Ishikawa (cell line): ENCODE results near the gene ALDH3A1.

Experiments
- CEBPB ChIP-seq: IDR thresholded peaks from 2 replicates; pipeline ENCODE4 v1.6.1; 2012
- CREB1 ChIP-seq: IDR thresholded peaks from 2 replicates; pipeline ENCODE4 v1.6.1; 2012; ENCODE audit warnings: low read depth
- EGR1 ChIP-seq: IDR thresholded peaks from 2 replicates; pipeline ENCODE4 v1.6.1; 2012
- EP300 ChIP-seq: IDR thresholded peaks from 2 replicates; pipeline ENCODE4 v1.6.1; 2012; ENCODE audit warnings: borderline replicate concordance
- FOXM1 ChIP-seq: IDR thresholded peaks from 2 replicates; pipeline ENCODE4 v1.6.1; 2012; ENCODE audit warnings: low read depth, borderline replicate concordance
- MAX ChIP-seq: IDR thresholded peaks from 2 replicates; pipeline ENCODE4 v1.6.1; 2012
- NFIC ChIP-seq: IDR thresholded peaks from 2 replicates; pipeline ENCODE4 v1.6.1; 2012
- RAD21 ChIP-seq: IDR thresholded peaks from 2 replicates; pipeline ENCODE4 v1.6.1; 2012; ENCODE audit warnings: low read depth
- REST ChIP-seq: IDR thresholded peaks from 2 replicates; pipeline ENCODE4 v1.6.1; 2012; ENCODE audit warnings: low read depth, mild to moderate bottlenecking
- TAF1 ChIP-seq: IDR thresholded peaks from 2 replicates; pipeline ENCODE4 v1.6.1; 2012; ENCODE audit warnings: low read depth, mild to moderate bottlenecking
- TCF12 ChIP-seq: IDR thresholded peaks from 2 replicates; pipeline ENCODE4 v1.6.1; 2012; ENCODE audit warnings: low read depth
- USF1 ChIP-seq: IDR thresholded peaks from 2 replicates; pipeline ENCODE4 v1.6.1; 2012
- YY1 ChIP-seq: IDR thresholded peaks from 2 replicates; pipeline ENCODE4 v1.6.1; 2012; ENCODE audit warnings: low read depth
- ZBTB7A ChIP-seq: IDR thresholded peaks from 2 replicates; pipeline ENCODE4 v1.6.1; 2012; ENCODE audit warnings: low read depth

GRCh38 chr17:19780846-19781245 lies 32.7 kb upstream of the ALDH3A1 start:
- no peak for TF ChIP-seq CEBPB
- TF ChIP-seq CREB1: no peak
- no peak for TF ChIP-seq MAX
- no peak for TF ChIP-seq FOXM1
- TF ChIP-seq RAD21: no peak
- no peak for TF ChIP-seq EGR1
- TF ChIP-seq REST: no peak
- TF ChIP-seq TAF1: no peak
- no peak for TF ChIP-seq YY1
- no peak for TF ChIP-seq EP300
- no peak for TF ChIP-seq NFIC
- no peak for TF ChIP-seq USF1
- no peak for TF ChIP-seq ZBTB7A
- no peak for TF ChIP-seq TCF12
